H9 (cell line): Measurements from ENCODE around the gene DPP6. TPM values are rescaled to one million over a fixed set of nuclear protein-coding genes. Genes with fewer than 3 reads are reported as not detected.

Source experiments
- DNase-seq: peaks from one replicate; pipeline ENCODE4 v3.0.0-alpha.2; 2017
- H2AFZ ChIP-seq: one replicate; pipeline ENCODE4 v1.6.1; 2013; ENCODE audit warnings: mild to moderate bottlenecking, low read length, control low read depth, moderate library complexity
- H2AK5ac ChIP-seq: 2 replicates; pipeline ENCODE4 v1.6.1; 2013; ENCODE audit warnings: low read length, control low read depth, mixed read lengths; ENCODE audit not compliant: insufficient read length
- H2BK120ac ChIP-seq: one replicate; pipeline ENCODE4 v1.6.1; 2013; ENCODE audit warnings: low read depth, mild to moderate bottlenecking, low read length, control low read depth, inconsistent platforms; ENCODE audit not compliant: poor library complexity, severe bottlenecking
- H2BK12ac ChIP-seq: 2 replicates; pipeline ENCODE4 v1.6.1; 2013; ENCODE audit warnings: low read length, control low read depth, mixed read lengths, low read depth; ENCODE audit not compliant: insufficient read length
- H2BK15ac ChIP-seq: 2 replicates; pipeline ENCODE4 v1.6.1; 2013; ENCODE audit warnings: low read depth, low read length, control low read depth
- H2BK20ac ChIP-seq: one replicate; pipeline ENCODE4 v1.6.1; 2013; ENCODE audit warnings: low read depth, mild to moderate bottlenecking, low read length, control low read depth, inconsistent platforms; ENCODE audit not compliant: poor library complexity, severe bottlenecking
- H2BK5ac ChIP-seq: 2 replicates; pipeline ENCODE4 v1.6.1; 2013; ENCODE audit warnings: low read length, control low read depth, mixed read lengths; ENCODE audit not compliant: insufficient read length
- H3K14ac ChIP-seq: 2 replicates; pipeline ENCODE4 v1.6.1; 2013; ENCODE audit warnings: low read length, control low read depth; ENCODE audit not compliant: insufficient read depth
- H3K18ac ChIP-seq: 2 replicates; pipeline ENCODE4 v1.6.1; 2013; ENCODE audit warnings: low read depth, mild to moderate bottlenecking, mixed read lengths, low read length, control low read depth; ENCODE audit not compliant: insufficient read length
- H3K23ac ChIP-seq: 2 replicates; pipeline ENCODE4 v1.6.1; 2013; ENCODE audit warnings: low read length, control low read depth, mixed read lengths, low read depth; ENCODE audit not compliant: insufficient read length
- H3K23me2 ChIP-seq: 2 replicates; pipeline ENCODE4 v1.6.1; 2013; ENCODE audit warnings: low read depth, mild to moderate bottlenecking, mixed read lengths, low read length, control low read depth; ENCODE audit not compliant: insufficient read length, poor library complexity, severe bottlenecking
- H3K27ac ChIP-seq: 2 replicates; pipeline ENCODE4 v1.5.1; 2013; ENCODE audit warnings: low read length, control low read depth, mixed read lengths, low read depth; ENCODE audit not compliant: insufficient read length
- H3K27me3 ChIP-seq: 2 replicates; pipeline ENCODE4 v1.6.1; 2013; ENCODE audit warnings: low read length, control low read depth, inconsistent platforms; ENCODE audit not compliant: insufficient read depth
- H3K4ac ChIP-seq: 2 replicates; pipeline ENCODE4 v1.6.1; 2013; ENCODE audit warnings: low read depth, mild to moderate bottlenecking, control low read depth, inconsistent platforms, low read length, moderate library complexity
- H3K4me1 ChIP-seq: 2 replicates; pipeline ENCODE4 v1.6.1; 2013; ENCODE audit warnings: low read length, control low read depth, inconsistent platforms; ENCODE audit not compliant: insufficient read depth
- H3K4me2 ChIP-seq: 2 replicates; pipeline ENCODE4 v1.6.1; 2013; ENCODE audit warnings: low read length, control low read depth, mixed read lengths; ENCODE audit not compliant: insufficient read length, insufficient read depth
- H3K56ac ChIP-seq: 2 replicates; pipeline ENCODE4 v1.6.1; 2013; ENCODE audit warnings: low read depth, mild to moderate bottlenecking, mixed read lengths, low read length, control low read depth; ENCODE audit not compliant: insufficient read length
- H3K79me1 ChIP-seq: 2 replicates; pipeline ENCODE4 v1.6.1; 2013; ENCODE audit warnings: low read depth, mild to moderate bottlenecking, moderate library complexity, low read length, control low read depth, inconsistent platforms; ENCODE audit not compliant: insufficient read depth, poor library complexity, severe bottlenecking
- H3K79me2 ChIP-seq: 2 replicates; pipeline ENCODE4 v1.6.1; 2013; ENCODE audit warnings: low read length, control low read depth, inconsistent platforms; ENCODE audit not compliant: insufficient read depth
- H3K9ac ChIP-seq: 2 replicates; pipeline ENCODE4 v1.6.1; 2013; ENCODE audit warnings: low read length, control low read depth, mixed read lengths; ENCODE audit not compliant: insufficient read length; ENCODE audit errors: extremely low read depth
- H3K9me3 ChIP-seq: one replicate; pipeline ENCODE4 v1.6.1; 2013; ENCODE audit warnings: low read depth, low read length, inconsistent platforms; ENCODE audit not compliant: control insufficient read depth
- H3T11ph ChIP-seq: one replicate; pipeline ENCODE4 v1.6.1; 2013; ENCODE audit warnings: mild to moderate bottlenecking, low read length, control low read depth, inconsistent platforms
- H4K20me1 ChIP-seq: one replicate; pipeline ENCODE4 v1.6.1; 2013; ENCODE audit not compliant: control insufficient read depth, insufficient read length, insufficient read depth
- H4K5ac ChIP-seq: 2 replicates; pipeline ENCODE4 v1.6.1; 2013; ENCODE audit warnings: low read depth, mild to moderate bottlenecking, mixed read lengths, low read length, control low read depth; ENCODE audit not compliant: insufficient read length
- H4K8ac ChIP-seq: replicated peaks from 2 replicates; pipeline ENCODE4 v1.6.1; 2013; ENCODE audit warnings: low read length, control low read depth, mixed read lengths, low read depth; ENCODE audit not compliant: insufficient read length
- H4K91ac ChIP-seq: 2 replicates; pipeline ENCODE4 v1.6.1; 2013; ENCODE audit warnings: low read depth, mild to moderate bottlenecking, moderate library complexity, mixed read lengths, low read length, control low read depth; ENCODE audit not compliant: insufficient read length
- H3K27ac Mint-ChIP-seq, 3 experiments: 2 replicates in 2 of 3; 3 replicates in 1 of 3; pipeline ENCODE4 v1.8.0; 2020 to 2021; ENCODE audit warnings: mixed read lengths in 3 of 3, mild to moderate bottlenecking in 1 of 3, moderate library complexity in 1 of 3
- H3K27me3 Mint-ChIP-seq: 2 replicates; pipeline ENCODE4 v1.8.0; 2021; ENCODE audit warnings: low read depth, mild to moderate bottlenecking, moderate library complexity, mixed read lengths
- H3K36me3 Mint-ChIP-seq, 3 experiments: 2 replicates in 2 of 3; 3 replicates in 1 of 3; pipeline ENCODE4 v1.8.0; 2020 to 2021; ENCODE audit warnings: low read depth in 3 of 3, mixed read lengths in 3 of 3; ENCODE audit not compliant: insufficient read depth in 1 of 3
- H3K4me1 Mint-ChIP-seq, 2 experiments: 2 replicates each; pipeline ENCODE4 v1.8.0; 2020; ENCODE audit warnings: mixed read lengths in 2 of 2
- H3K4me3 Mint-ChIP-seq, 2 experiments: 2 replicates in 1 of 2; 3 replicates in 1 of 2; pipeline ENCODE4 v1.8.0; 2020 to 2021; ENCODE audit warnings: mild to moderate bottlenecking in 2 of 2, mixed read lengths in 2 of 2, moderate library complexity in 1 of 2
- H3K9me3 Mint-ChIP-seq, 2 experiments: 2 replicates in 1 of 2; 3 replicates in 1 of 2; pipeline ENCODE4 v1.8.0; 2020; ENCODE audit warnings: mild to moderate bottlenecking in 2 of 2, mixed read lengths in 2 of 2, moderate library complexity in 1 of 2
- total RNA-seq: library from RNA; stranded (reverse); gene quantifications from 2 replicates; pipeline ENCODE4 v1.2.1, GENCODE V29; 2021
- TF ChIP-seq, protein P1 (sequence below): fragments of 200-600 bp; sonication (generic); conservative IDR thresholded peaks from 3 replicates; pipeline ENCODE4 v1.8.0; 2021; ENCODE audit warnings: antibody characterized with exemption, mild to moderate bottlenecking

Gene DPP6
- total RNA-seq, 1 experiment from 2014 or later, result 4.5 TPM

DNA sequence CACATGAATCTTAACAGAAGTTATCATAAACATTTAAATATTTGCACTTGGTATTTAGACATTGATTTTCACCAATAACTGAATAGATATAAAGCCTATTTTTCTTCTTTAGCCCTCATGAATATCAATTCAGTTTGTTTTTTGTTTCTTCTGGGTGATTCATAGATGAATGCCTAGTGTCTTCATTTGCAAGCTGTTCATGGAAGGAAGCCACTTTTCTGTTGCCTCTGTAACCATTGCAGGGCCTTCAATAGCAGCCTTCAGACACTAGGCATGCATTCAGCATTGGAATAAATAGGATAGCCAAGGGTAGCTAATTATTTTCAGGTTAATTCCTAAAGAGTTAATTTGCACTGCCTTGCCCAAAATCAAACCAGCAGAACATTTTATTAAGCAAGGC, 375.3 kb downstream of the DPP6 start:
- Histone ChIP-seq H3T11ph (no peak overlapping the region), H2BK15ac (no peak overlapping the region), H3K18ac (no peak overlapping the region), H3K9ac (no peak overlapping the region), H4K91ac (no peak overlapping the region), H3K14ac (no peak overlapping the region), H3K27ac (no peak overlapping the region), H2AK5ac (no peak overlapping the region), H2BK5ac (no peak overlapping the region), H2AFZ (no peak overlapping the region), H3K79me1 (no peaks in the 10 kb centered on the region), H2BK120ac (no peak overlapping the region), H3K23ac (no peak overlapping the region), H3K4me1 (no peaks in the 10 kb centered on the region; the same call in 1 of the 2 replicates), H4K5ac (no peak overlapping the region), H3K9me3 (no peaks in the 10 kb centered on the region), H3K79me2 (no peaks in the 10 kb centered on the region), H3K4ac (no peak overlapping the region), H2BK12ac (no peak overlapping the region), H4K8ac (no peak overlapping the region), H3K4me2 (no peak overlapping the region), H3K27me3 (no peaks in the 10 kb centered on the region), H4K20me1 (no peaks in the 10 kb centered on the region), H2BK20ac (no peak overlapping the region), H3K56ac (no peak overlapping the region), H3K23me2 (no peaks in the 10 kb centered on the region)
- H3K4me3 Mint-ChIP-seq, result no peak overlapping the region
- no peaks in the 10 kb centered on the region for H3K36me3 Mint-ChIP-seq
- DNase-seq, result no peak
- TF ChIP-seq, protein P1, sequence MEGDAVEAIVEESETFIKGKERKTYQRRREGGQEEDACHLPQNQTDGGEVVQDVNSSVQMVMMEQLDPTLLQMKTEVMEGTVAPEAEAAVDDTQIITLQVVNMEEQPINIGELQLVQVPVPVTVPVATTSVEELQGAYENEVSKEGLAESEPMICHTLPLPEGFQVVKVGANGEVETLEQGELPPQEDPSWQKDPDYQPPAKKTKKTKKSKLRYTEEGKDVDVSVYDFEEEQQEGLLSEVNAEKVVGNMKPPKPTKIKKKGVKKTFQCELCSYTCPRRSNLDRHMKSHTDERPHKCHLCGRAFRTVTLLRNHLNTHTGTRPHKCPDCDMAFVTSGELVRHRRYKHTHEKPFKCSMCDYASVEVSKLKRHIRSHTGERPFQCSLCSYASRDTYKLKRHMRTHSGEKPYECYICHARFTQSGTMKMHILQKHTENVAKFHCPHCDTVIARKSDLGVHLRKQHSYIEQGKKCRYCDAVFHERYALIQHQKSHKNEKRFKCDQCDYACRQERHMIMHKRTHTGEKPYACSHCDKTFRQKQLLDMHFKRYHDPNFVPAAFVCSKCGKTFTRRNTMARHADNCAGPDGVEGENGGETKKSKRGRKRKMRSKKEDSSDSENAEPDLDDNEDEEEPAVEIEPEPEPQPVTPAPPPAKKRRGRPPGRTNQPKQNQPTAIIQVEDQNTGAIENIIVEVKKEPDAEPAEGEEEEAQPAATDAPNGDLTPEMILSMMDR, result no peak
- H3K27me3 Mint-ChIP-seq, result no peaks in the 10 kb centered on the region
- no peak overlapping the region for H3K27ac Mint-ChIP-seq
- H3K4me1 Mint-ChIP-seq, result peaks cover 5 to 11% of the 10 kb centered on the region in 2 experiments; a peak in 3 of 4 replicates
- no peaks in the 10 kb centered on the region for H3K9me3 Mint-ChIP-seq
